ENCODE data around the gene RAB30.

RAB30 gene

DNA sequence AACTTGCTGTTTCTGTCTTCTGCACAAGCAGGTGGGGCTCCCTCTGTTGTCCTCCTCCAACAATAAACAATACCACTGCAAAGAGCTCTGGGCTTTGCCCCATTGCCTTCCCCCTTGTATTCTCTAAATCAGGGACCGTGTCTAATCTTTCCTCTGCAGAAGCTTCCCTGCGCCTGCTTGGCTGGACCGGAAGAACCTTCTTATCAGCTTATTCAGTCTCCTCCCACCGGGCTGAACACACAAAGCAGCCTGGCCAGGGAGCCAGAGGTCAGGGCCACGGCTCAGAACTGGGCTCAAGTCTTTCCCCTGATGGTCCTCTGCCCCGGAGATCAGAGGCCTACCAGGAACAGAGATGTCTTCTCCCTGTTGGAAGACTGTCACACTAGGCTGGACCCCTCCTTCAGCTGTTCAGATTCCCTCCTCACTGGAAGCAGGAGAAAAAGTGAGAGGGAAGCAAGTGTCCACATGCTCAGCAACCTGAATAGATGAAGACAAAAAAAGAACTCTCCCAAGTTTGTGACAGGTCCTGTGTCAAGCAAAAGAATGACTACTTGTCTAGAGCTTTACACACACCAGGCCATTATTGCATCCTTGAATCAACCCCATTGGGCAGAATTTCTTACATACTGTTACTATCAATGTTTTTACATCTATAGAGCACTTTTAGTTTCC, 63.7 kb downstream of the RAB30 start:
- peak; percentile 6 for DNase-seq

DNA sequence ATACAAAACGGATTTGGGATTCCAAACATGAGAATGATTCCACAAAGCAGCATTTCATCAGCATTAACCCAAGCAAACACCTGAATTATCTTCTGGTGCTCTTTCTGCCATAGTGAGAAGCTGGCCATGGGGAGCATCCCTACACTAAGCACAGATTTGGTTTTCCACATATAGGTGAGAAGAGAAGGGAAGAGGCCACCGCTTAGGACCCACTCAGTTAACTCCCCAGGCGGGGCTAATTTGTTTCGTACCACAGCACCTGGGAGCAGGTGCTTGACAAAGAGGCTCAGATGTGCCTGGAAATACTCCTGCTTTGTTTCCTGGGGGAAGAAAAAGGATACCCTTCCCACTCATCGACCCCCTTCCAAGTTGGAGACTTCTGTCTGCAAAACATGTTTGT, 64.2 kb downstream of the RAB30 start:
- no peak for DNase-seq

DNA sequence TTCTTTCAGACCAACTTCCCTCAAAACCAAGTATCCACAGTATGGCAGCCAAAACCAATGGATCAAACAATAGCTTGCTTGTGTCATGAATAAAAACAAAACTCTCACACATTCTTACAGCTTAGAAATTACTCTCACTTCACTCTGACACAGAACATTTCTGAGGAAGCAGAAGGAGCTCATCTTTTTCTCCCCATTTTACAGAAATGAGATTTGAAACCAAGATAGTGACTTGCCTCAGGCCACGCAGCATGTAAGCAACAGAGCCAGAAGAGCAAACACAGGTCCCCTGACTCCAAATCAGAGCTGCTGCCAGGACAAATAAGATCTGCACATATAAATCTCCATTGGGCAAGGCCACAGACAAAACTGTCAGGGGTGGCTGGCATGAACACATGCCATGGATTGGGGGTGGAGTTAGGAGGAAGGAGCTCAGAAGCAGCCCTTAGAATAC, 64.8 kb downstream of the RAB30 start:
- peak; percentile 78 for DNase-seq

DNA sequence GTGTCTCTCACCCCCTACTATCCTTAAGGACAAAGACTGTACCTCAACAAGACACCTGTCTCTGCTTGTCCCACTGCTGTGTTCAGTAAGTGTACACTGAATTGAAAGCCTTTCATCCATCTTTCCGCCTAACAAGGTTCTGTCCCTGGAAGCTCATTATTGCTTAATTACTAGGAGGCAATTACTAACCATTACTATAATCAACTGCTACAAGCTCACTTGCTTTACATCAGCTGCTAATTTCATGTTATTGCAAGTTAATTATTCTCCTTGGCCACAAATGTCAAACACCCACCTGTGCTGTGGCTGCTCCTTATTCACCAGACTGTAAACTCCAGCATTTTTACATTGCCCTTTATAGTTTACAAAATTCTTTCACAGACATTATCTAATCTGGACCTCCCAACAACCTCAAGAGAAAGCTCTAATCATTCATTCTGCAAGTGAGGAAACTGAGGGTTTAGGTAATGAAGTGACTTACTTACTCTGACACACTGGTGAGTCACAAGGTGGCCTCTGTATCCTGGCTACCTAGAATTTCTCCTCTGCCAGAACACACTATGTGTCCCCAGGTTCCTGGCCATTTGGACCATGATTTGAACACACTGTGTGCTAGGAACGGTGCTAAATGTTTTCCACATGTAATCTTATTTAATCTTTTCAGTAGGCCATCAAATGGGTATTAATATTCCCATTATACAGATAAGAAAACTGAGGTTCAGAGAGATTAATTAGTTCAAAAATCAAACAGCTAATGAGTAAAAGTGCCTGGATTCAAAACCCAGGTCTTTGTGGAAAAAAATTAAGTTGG, 66.7 kb downstream of the RAB30 start:
- peak; percentile 75 for DNase-seq

DNA sequence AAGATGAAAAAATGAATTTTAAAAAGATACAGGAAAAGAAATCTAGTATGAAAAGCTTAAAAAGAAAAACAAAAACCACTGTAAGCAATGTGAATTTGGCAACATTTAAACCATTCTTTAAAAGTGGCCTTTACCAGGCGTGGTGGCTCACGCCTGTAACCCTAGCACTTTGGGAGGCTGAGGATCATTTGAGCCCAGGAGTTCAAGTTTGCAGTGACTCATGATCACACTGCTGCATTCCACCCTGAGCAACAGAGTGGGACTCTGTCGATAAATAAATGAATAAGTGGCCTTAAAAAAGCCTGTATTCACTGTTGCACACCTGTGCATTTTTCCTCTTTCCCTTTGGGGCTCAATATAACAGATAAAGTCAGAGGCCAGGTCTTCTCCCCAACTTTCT, 69.2 kb downstream of the RAB30 start:
- DNase-seq: no peak

DNA sequence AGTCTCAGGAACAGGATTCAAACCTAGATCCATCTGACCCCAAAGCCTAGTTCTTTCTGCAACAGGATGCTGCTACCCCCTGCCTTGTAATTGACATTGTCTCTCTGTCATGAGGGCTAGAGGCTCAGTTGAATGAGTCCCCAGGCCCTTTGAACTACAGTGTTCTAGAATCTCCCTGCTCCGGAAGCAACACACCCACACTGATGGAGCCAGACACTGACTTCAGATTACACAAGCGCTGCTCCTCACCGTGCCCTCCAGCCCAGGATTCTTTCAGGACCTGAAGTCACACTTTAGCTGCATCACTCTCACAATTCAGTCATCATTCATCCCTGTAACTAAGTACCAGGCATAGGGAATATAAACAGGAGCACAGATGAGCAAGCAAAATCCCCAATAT, 69.6 kb downstream of the RAB30 start:
- peak; percentile 42 for DNase-seq

DNA sequence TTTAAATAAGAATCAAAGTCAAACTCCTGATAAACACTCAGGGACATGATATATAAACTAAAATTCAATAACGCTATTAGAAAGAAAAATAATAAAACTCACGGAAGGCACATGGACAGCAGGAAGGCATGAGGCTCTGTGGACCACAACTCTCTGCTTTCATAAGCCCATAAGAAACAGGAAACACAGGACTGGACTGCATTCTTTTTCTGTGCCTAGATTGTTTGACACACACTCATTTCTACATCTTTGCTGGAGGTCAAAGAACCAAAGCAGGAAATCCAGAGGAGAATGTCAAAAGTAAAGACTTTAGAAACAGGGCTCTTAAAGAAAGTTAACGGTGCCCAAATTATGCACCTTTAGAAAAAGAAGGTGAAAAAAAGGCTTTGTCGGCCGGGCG, 71.3 kb downstream of the RAB30 start:
- no peak for DNase-seq

DNA sequence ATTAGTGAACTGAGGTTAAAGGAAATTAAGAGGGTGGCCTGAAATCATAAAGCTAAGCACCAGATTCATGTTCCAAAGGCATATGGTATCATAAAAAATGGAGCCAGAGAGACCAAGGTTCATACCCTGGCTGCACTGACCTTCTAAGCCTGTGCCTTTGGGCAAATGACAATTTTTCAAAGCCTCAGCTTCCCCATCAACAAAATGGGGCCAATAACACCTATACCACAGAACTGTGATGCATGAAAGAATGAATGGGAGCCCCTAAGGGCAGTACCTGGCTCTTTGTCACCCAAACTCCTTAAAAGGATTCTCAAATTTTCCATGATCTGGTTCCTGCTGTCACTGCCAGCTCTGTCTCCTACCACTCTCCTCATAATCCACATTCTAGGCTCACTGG, 72.5 kb downstream of the RAB30 start:
- no peak for DNase-seq

DNA sequence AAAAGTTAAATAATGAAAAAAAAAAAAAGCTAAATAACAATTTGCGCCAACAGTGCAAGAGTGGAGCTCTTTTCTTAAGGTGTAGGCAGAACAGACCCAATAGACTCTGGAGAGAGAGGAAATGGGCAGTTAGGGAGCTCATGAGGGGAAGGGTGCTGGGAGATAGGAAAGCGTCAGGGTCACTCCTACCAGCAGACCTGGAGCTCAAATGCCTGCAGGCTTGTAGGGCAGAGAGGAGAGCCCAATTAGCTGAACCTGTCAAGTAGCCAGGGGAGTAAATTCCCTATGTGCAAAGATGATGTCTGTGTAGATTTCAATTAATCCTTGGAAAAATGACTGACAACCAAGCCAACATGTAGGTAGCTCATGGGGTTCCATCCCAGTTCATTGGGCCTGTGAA, 73.0 kb downstream of the RAB30 start:
- DNase-seq: no peak

DNA sequence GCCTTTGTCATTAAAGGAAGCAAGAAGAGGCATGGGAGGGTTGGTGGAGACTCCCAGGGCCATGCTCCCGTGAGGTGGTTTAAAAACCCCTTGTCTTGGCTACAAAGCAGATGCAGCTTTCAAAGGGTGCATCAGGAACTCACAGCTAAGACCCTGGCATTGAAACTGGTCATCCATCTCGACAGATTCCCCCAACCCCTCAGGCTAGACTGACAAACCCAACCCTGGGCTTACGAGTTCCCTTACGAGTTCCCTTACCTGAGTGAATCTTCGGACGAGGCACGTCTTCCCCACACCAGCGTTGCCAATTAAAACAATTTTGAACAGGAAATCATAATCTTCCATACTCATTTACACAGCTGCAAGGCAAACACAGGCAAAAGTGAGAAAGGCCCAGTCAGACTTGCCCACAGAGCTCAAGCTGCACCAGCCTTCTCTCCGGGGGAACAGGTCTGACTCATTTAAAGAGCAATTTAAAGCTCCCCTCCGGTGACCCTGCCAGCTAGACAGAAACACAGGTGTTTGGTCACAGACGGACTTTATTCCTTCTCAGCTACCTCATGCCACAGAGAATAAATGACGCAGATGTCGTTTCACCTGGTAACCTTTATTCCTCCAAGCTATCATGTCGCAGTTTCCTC, 74.6 kb downstream of the RAB30 start:
- DNase-seq: peak; percentile 82

DNA sequence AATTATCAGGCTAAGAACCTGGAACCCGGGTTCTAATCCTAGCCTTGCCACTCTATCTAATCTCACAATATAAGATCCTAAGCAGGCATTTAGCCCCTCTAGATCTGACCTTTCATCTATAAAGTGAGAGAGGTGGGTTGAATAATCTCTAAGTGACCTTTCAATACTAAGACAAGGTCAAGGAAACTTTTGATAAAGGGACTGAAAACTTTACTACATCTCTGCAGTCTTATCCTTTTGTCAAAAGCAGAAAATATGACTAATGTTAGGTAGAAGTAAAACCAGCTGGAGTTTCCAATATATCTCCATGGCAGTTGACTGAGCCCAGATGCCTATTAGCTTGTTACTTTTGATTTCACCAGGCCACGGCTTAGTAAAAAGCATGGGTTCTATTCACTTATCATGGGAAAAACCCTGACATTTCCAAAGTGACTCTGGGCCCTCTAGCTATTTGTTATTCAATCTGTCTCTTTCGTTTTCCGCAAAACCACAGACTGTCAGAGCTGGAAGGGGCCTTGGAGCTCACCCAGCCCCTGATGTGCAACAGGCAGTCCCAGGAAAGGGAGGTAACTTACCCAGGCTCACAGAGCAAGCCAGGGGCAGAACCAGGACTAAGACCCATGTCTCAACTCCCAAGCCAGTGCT, 75.8 kb downstream of the RAB30 start:
- peak; percentile 67 for DNase-seq

DNA sequence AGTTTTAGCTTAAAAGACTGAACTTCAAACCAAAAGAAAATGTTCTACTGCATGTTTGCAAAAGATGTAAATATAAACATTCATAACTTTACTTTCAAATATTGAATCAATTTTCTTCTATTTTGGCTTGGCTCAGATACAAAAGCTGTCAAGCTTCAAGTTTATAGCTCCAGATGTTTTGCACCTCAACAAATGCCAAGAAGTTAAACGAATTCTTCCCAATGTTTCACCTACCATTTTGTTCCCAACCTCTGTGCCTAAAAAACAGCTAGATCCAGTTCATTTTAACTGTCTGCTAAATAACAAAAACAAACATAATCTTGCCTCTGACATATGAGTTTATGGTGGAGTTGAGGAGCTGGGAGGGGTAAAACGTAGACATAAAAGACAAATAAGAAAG, 76.5 kb downstream of the RAB30 start:
- no peak for DNase-seq

DNA sequence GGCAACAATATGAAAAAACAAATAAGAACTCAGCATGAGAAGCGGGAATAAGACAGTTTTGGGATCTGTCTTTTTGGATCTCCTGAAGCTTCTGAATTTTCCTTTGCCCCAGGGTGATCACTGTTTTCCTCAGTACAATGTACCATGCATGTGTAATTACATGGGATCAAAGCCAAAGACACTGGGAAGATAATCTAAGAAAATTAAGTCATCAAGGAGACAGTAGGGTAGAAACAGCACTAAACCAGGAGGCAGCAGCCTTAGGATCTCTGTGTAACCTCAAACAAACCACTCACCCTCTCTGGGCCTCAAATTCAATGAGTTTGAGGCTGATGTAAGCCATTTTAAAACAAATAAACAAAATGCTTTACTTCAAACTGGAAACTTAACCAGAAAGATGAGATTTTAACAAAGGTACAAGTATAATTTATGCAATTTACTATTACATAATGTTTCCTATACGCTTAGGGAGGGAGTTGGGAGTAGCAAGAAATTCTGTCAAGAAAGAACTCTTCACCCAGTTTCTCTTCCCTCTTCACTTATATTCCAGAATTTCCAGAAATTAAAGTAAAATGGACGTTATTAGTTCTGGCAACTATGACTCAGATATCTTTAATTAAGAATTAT, 77.0 kb downstream of the RAB30 start:
- DNase-seq: no peak

DNA sequence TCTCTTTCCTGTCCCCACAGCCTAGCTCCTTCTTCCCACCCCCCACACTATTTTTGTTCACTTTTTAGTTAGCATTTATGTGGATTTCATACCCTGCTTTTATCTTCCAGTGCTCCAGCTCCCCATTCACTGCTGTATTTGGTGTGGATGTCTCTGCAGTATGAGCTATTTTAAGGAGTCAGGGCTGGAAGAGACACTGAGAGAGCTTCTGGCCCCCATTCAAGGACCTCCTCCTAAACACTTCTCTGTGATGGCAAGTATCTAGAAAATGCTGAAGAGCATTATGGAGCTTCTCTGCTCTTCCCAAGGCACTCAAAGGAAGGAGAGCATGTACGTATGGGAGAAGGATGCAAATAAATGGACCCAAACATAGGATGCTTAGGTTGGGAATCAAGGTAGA, 79.5 kb downstream of the RAB30 start:
- DNase-seq: no peak

DNA sequence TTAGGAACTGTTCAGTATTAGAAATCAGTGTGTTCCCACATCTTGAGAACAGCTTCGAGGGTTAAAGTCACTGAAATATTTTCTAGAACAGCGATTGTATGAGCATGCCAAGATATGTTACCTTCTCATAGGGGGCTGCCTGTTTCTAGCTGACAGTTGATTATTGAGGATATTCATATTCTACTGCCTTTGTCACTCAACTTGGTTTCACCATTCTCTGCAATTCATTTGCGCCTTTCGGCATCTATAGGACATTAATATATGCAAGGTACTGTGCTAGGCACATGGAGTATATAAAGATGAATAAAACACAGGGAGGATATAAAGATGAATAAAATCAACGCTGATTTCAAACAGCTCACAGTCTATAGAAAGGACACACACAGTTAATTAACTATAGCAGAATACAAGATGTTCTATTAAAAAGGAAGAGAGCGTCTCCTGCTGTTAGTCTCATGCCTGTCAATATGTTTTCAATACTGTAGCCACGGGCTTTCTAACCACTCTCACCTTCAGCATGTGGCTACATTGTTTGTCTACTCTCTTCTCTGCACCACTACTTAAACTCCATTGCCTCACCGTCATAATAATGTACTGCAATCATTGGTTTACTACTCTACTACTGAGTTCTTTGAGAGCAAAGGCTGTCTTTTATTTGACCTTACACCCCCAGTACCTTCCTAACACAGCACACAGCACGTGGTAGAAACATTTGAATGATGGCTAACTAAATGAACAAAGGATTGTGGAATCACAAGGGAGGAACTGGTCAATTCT, 81.9 kb downstream of the RAB30 start:
- DNase-seq: no peak

DNA sequence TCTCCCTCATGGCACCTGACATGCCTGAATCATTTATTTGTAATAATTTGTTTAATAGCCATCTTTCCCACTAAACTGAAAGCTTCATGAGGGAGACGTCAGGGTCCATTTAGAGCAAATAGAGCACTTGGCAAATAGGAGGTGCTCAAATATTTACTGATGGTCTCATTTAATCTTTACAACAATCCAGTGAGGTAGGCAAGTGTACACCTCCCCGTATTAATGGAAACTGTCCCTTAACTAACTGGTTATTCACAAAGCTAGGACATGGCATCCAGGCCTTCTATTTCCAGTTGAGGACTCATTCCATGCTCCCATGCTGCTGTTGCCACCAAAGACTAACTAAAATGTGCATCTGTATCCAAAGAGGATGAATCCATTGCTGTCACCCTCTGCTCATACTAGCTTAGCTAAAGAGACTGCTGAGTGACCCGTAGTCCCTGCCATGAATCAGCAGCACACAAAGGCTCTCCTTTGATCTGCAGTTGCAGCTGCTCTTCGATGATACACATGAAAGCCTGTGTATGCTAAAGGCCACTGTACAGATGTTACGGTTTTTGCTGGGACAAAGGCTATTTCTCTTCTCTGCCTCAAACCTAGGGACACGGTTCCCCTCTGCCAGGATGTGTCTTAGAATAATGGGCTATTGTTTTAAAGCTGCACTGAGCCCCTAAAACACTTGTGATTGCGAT, 82.6 kb downstream of the RAB30 start:
- no peak for DNase-seq

DNA sequence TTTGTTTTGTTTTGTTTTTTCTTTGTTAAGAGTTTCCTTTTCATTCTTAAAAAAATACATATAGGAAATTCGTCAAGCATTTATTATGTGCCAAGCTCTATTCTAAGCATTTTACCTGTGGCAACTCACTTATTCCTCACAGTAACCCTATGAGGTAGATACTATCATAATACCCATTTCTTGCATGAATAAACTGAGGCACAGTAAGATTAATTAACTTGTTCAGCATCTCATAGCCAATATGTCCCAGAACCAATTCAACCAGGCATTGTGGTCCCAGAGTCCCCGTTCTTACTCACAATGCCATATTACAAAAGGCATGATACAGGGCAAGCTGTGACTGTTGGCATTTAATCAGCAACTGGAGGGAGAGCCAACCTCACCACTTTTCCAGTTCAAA, 83.7 kb downstream of the RAB30 start:
- no peak for DNase-seq

DNA sequence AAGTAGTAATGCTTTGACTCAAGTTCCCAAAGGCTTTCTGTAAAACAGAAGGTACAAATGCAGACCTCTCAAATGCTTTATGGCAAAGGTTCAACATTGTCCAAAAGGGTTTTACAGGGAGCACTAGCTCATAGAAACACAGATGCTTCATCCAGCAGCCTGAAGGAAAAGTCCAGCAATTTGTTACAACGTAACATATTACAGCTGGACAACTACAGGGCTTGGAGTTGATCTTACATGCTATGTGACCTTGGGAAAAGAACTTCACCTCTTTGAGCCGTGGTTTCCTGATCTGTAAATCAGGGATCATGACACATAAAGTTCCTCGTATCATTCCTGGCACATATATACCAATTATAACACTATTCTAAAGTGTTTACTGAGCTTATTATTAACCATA, 85.3 kb downstream of the RAB30 start:
- no peak for DNase-seq

DNA sequence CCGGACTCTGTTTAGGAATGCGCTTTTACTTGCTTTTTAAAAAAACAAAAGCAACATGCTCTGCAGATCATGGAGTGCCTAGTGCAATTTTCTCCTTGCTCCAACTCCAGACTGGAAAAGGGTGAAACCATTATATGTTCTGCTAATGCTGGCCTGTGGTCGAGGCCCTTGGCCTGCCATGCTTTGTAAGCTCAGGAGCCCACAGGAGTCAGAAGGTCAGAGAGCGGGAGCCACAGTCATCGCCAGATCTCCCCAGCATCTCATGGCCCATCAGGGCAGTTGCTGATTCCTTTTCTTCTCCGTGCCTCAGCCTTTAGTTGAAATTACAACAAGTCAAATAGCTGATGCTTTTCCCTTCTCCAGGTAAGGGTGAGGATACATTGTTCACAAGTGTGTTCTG, 89.8 kb downstream of the RAB30 start:
- no peak for DNase-seq

DNA sequence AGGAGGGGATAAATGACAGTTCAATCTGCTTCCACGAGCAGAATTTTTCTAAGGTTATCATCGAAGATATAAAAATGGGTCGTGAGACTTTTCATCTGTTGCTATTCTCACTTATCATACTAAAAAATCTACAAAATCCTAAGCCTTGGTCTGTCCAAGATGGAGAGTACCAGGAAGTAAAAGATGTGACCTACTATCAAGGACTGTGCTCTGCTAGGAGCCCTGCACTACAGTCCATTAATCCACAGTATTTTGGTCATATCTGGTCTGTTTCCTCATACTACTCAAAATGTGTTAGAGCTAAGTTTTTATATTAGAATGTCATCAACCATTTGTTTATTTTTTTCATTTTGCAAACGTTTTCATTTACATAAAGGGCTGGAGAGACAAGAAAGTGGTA, 90.8 kb downstream of the RAB30 start:
- no peak for DNase-seq

DNA sequence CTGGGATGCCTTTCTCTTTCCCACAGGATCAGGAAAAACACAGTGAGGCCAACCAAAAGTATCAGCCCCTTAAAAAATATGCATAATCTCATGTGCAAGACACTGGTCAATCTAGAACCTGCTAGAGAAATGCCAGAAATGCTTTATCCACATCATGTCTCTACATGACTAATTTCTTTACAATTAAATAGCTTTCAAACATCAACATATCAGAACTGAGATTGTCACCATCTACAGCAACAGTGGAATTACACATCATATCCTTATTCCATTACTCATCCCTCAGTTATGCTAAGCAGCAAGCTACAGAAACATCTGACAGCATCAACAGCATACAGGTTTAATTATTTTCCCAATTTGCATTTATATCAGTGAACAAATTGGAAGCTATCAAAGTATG, 91.4 kb downstream of the RAB30 start:
- peak; percentile 60 for DNase-seq

DNA sequence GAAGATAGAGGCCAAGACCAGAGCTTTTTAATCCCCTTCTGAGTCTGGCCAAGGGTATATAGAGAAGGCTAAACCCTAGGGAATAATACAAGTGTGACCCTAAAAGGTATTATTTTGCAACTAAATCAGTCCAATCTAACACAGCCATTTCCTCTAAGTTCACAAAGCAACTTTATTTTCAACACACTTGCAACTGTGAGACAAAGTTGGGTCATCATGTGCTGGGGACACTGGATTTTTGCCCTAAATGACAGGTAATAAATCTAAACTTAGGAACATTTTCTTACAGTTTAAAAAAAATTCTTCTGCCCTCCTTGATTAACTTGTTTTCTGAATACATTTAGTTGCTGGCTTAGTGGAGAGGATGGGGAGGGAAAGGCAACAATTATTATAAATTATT, 91.9 kb downstream of the RAB30 start:
- no peak for DNase-seq
